ENCODE measurements around the gene SGTA.

DNA sequence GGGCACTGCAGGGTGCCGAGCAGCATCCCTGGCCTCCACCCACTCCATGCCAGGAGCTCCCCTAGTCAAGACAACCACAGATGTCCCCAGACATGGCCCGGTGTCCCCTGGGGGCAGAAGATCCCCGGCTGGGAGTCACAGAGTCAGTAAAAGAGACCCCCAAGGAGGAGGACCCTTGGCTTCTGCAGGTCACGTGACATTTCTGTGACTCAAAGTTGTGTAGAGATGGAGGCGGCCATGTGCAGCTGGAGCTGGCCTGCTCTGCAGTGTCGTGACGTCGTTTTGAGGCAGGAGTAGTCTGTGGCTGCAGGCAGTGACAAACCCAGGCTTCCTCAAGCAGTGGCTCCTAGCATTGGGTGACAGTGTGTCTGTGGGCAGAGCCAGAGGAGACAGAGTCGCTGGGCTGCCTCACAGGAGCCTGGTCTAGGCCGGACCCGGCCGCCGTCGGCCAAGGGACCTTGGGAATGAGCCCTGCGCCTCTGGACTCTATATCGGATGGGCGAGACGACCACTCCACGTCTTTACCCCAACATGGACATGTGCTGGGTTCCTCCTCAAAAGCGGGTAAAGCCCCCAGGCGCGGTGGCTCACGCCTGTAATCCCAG, 54.2 kb downstream of the SGTA start:
- TF ChIP-seq, protein P1, sequence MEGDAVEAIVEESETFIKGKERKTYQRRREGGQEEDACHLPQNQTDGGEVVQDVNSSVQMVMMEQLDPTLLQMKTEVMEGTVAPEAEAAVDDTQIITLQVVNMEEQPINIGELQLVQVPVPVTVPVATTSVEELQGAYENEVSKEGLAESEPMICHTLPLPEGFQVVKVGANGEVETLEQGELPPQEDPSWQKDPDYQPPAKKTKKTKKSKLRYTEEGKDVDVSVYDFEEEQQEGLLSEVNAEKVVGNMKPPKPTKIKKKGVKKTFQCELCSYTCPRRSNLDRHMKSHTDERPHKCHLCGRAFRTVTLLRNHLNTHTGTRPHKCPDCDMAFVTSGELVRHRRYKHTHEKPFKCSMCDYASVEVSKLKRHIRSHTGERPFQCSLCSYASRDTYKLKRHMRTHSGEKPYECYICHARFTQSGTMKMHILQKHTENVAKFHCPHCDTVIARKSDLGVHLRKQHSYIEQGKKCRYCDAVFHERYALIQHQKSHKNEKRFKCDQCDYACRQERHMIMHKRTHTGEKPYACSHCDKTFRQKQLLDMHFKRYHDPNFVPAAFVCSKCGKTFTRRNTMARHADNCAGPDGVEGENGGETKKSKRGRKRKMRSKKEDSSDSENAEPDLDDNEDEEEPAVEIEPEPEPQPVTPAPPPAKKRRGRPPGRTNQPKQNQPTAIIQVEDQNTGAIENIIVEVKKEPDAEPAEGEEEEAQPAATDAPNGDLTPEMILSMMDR (IDR thresholded peaks at IDR 0.05) = no peak
- TF ChIP-seq POLR2A (IDR thresholded peaks at IDR 0.05) = no peak
